H1 (cell line): ENCODE measurements around the gene ACADSB. TPM values are rescaled to one million over a fixed set of nuclear protein-coding genes. Genes with fewer than 3 reads are reported as not detected.

ENCODE experiments used
- ATF2 ChIP-seq: IDR thresholded peaks from 2 replicates; pipeline ENCODE4 v1.6.1; 2012; ENCODE audit warnings: low read length, inconsistent platforms
- CEBPB ChIP-seq: IDR thresholded peaks from 2 replicates; pipeline ENCODE4 v1.6.1; 2012; ENCODE audit warnings: low read depth, low read length
- EP300 ChIP-seq, 2 experiments: IDR thresholded peaks; 1 replicate in 1 of 2; 2 replicates in 1 of 2; pipeline ENCODE4 v1.6.1; 2011 to 2012; ENCODE audit warnings: low read depth in 2 of 2, low read length in 2 of 2, mild to moderate bottlenecking in 2 of 2, borderline replicate concordance in 1 of 2, inconsistent platforms in 1 of 2, moderate library complexity in 1 of 2
- HDAC2 ChIP-seq, 2 experiments: fragments of 300-600 bp in 1 of 2; sonication (generic) in 1 of 2; IDR thresholded peaks; 2 replicates each; pipeline ENCODE4 v1.6.1; 2011 to 2012; ENCODE audit warnings: low read depth in 2 of 2, low read length in 2 of 2, mild to moderate bottlenecking in 2 of 2, moderate library complexity in 2 of 2, borderline replicate concordance in 1 of 2, inconsistent platforms in 1 of 2
- NRF1 ChIP-seq: IDR thresholded peaks from 2 replicates; pipeline ENCODE4 v1.6.1; 2011; ENCODE audit warnings: mild to moderate bottlenecking, low read depth, low read length, improper control_type of control experiment
- polyA plus RNA-seq, 7 experiments: library from polyadenylated mRNA; depleted of rRNA in 3 of 7; stranded (reverse) in 5 of 7; unstranded in 2 of 7; fragments of >200 nt in 5 of 7; fragments of 200-250 nt in 2 of 7; gene quantifications; 1 replicate in 5 of 7; 2 replicates in 1 of 7; 4 replicates in 1 of 7; pipeline versions ENCODE4 v1.2.1 to v1.2.3, GENCODE V29; 2011 to 2013; ENCODE audit warnings: missing spikeins in 2 of 7, mixed read lengths in 2 of 7
- total RNA-seq: library from RNA; stranded (reverse); fragmentation: NEBNext Ultra II Directional; extraction: Animal tissue kit (Norgen Biotek cat#: 25700); gene quantifications from 2 replicates; pipeline ENCODE4 v1.2.1, GENCODE V29; 2021

The ACADSB gene
- total and polyA plus RNA-seq, 2 of the 8 experiments (the other 6 are each of a cell fraction or from before 2014, with no cell fraction given), result 5.6 to 11.2 TPM

- TF ChIP-seq EP300 (IDR thresholded peaks at IDR 0.05; ENCODE audit: borderline replicate concordance in 1 of 2, low read depth in 2 of 2, low read length in 2 of 2) (no peak), ATF2 (no peak), CEBPB (no peak), HDAC2 (IDR thresholded peaks at IDR 0.05; ENCODE audit: borderline replicate concordance in 1 of 2, low read depth in 2 of 2, low read length in 2 of 2) (no peak), NRF1 (no peak)
Measured at GRCh38 chr10:123035467-123036086, 26.8 kb downstream of the ACADSB start (continued).
